SU-DHL-6 (cell line): ENCODE measurements around the gene FTCD.

Experiments used
- EZH2phosphoT487 ChIP-seq: fragments of 200-600 bp; sonication (generic), shearing (Covaris generic); conservative IDR thresholded peaks from 2 replicates; pipeline ENCODE4 v1.6.1; 2018; ENCODE audit warnings: mild to moderate bottlenecking, antibody characterized with exemption, low read length, moderate library complexity, mixed read lengths
- TF ChIP-seq, protein P1 (sequence below): fragments of 200-600 bp; sonication (generic); IDR thresholded peaks from one replicate; pipeline ENCODE4 v1.5.1; 2017; ENCODE audit warnings: antibody characterized with exemption, mild to moderate bottlenecking, low read length, moderate library complexity; ENCODE audit not compliant: insufficient read depth, poor library complexity, severe bottlenecking

DNA sequence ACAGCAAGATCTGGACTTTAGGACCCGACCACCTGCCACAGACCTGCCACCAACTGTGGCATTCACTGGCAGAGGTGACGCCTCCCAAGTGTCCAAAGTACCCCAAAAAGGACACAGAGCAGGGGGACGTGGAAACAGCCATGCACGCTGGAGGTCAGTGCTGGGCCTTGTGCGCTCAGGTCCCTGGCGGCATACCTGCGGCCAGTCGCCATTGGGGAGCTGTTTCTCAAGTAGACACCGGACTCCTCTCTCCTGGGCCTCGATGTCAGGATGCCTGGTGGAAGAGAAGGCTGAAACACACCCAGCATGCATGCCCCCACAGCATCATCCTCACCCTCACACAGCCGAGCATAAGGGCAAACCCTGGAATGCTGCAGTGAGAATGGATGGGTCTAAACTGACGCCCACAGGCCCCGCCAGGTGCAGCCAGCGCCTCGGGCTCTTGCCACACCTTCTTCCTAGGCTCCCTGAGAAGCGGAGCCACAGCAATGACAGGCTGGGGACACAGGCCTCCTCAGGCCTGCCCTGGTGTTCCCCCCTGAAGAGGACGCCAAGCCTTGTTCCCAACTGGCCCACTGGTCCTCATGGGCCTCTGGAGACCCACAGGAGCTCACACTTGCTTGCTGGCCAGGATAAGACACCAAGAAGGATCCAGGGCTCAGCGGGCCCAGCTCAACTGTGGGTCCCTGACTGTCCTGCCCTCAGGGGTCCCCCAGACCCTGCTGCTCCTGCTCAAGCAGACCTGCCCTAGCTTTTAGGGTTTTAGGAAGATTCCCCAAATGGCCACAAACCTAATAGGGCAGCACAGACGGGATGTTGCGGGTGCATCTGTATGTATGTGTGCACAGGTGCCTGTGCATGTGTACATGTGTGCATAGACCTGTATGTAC is 36.6 kb upstream of the FTCD start:
- TF ChIP-seq, protein P1, sequence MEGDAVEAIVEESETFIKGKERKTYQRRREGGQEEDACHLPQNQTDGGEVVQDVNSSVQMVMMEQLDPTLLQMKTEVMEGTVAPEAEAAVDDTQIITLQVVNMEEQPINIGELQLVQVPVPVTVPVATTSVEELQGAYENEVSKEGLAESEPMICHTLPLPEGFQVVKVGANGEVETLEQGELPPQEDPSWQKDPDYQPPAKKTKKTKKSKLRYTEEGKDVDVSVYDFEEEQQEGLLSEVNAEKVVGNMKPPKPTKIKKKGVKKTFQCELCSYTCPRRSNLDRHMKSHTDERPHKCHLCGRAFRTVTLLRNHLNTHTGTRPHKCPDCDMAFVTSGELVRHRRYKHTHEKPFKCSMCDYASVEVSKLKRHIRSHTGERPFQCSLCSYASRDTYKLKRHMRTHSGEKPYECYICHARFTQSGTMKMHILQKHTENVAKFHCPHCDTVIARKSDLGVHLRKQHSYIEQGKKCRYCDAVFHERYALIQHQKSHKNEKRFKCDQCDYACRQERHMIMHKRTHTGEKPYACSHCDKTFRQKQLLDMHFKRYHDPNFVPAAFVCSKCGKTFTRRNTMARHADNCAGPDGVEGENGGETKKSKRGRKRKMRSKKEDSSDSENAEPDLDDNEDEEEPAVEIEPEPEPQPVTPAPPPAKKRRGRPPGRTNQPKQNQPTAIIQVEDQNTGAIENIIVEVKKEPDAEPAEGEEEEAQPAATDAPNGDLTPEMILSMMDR, result no peak
- TF ChIP-seq EZH2phosphoT487, result no peak
